Testis (tissue), 2 donors: ENCODE results near the gene SDK2.

ENCODE experiments used
- POLR2A ChIP-seq: fragments of 450-650 bp; IDR thresholded peaks from one replicate; pipeline ENCODE4 v1.6.1; 2017; ENCODE audit warnings: antibody characterized with exemption, mild to moderate bottlenecking, moderate library complexity
- TF ChIP-seq, protein P1 (sequence below), 3 experiments: fragments of 450-650 bp in 2 of 3; fragments of 200-600 bp in 1 of 3; sonication (generic) in 1 of 3; IDR thresholded peaks; one replicate each; pipeline ENCODE4 v1.5.1; 2016 to 2019; ENCODE audit warnings: antibody characterized with exemption in 3 of 3, mild to moderate bottlenecking in 2 of 3, moderate library complexity in 1 of 3

DNA sequence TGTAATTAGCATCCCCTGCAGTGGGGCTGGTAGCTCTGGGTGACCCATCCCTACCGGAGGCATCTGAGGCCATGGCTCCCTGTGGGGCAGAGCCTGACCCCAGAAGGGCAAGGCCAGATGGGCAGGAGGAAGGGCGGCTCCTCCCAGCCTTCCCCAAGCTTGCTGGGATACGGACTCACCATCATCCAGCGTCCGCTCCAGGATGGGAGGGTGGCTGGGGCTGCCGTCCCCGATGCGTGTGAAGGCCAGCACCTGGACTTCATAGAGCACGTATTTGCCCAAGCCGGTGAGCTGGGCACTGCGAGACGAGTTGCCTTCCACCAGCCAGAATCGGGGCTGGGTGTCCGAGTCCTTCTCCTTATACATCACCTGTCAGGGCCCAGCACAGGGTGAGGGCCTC, 250.9 kb downstream of the SDK2 start:
- TF ChIP-seq, protein P1, sequence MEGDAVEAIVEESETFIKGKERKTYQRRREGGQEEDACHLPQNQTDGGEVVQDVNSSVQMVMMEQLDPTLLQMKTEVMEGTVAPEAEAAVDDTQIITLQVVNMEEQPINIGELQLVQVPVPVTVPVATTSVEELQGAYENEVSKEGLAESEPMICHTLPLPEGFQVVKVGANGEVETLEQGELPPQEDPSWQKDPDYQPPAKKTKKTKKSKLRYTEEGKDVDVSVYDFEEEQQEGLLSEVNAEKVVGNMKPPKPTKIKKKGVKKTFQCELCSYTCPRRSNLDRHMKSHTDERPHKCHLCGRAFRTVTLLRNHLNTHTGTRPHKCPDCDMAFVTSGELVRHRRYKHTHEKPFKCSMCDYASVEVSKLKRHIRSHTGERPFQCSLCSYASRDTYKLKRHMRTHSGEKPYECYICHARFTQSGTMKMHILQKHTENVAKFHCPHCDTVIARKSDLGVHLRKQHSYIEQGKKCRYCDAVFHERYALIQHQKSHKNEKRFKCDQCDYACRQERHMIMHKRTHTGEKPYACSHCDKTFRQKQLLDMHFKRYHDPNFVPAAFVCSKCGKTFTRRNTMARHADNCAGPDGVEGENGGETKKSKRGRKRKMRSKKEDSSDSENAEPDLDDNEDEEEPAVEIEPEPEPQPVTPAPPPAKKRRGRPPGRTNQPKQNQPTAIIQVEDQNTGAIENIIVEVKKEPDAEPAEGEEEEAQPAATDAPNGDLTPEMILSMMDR (IDR thresholded peaks at IDR 0.05) = no peak
- no peak for TF ChIP-seq POLR2A
